Stomach (tissue), 4 donors: ENCODE data around the gene NEK6.

ENCODE experiments used
- CTCF ChIP-seq, 7 experiments: fragments of 450-650 bp in 4 of 7; fragments of 200-600 bp in 3 of 7; sonication (generic) in 3 of 7; IDR thresholded peaks; one replicate each; pipeline ENCODE4 v1.5.1; 2016 to 2019; ENCODE audit warnings: antibody characterized with exemption in 7 of 7, control low read depth in 2 of 7, mild to moderate bottlenecking in 1 of 7
- POLR2A ChIP-seq, 4 donors: fragments of 450-650 bp; IDR thresholded peaks; one replicate each; pipeline ENCODE4 v1.6.1; 2016; ENCODE audit warnings: antibody characterized with exemption in 4 of 4, control low read depth in 2 of 4, mild to moderate bottlenecking in 1 of 4, moderate library complexity in 1 of 4
- POLR2AphosphoS5 ChIP-seq, 3 donors: sonication (generic); formaldehyde crosslinking; IDR thresholded peaks; one replicate each; pipeline ENCODE4 v1.6.1; 2016; ENCODE audit warnings: antibody characterized with exemption in 3 of 3

GRCh38 chr9:124304285-124304684 lies 46.5 kb downstream of the NEK6 start:
- no peak for TF ChIP-seq POLR2AphosphoS5 (IDR thresholded peaks at IDR 0.05)
- TF ChIP-seq CTCF (IDR thresholded peaks at IDR 0.05) = no peak
- TF ChIP-seq POLR2A (IDR thresholded peaks at IDR 0.05) = no peak
